K562 (cell line): ENCODE results near the gene PDE6B. TPM values are rescaled to one million over a fixed set of nuclear protein-coding genes. Genes with fewer than 3 reads are reported as not detected.
A peak's percentile ranks its signal among the peaks of the same experiment; 100 is the strongest.

Experiments
- BRD9 ChIP-seq: fragments of 450-650 bp; IDR thresholded peaks from 2 replicates; pipeline ENCODE4 v1.6.1; 2018; ENCODE audit warnings: low read depth; ENCODE audit not compliant: partially characterized antibody
- CBX1 ChIP-seq: sonication (generic); IDR thresholded peaks from 2 replicates; pipeline ENCODE4 v1.6.1; 2016; ENCODE audit warnings: antibody characterized with exemption, low read depth, mild to moderate bottlenecking
- CC2D1A ChIP-seq: fragments of 450-650 bp; IDR thresholded peaks from 2 replicates; pipeline ENCODE4 v1.6.1; 2017; ENCODE audit warnings: mild to moderate bottlenecking
- DPF2 ChIP-seq: fragments of 450-650 bp; IDR thresholded peaks from 2 replicates; pipeline ENCODE4 v1.6.1; 2016
- GATAD2A ChIP-seq: fragments of 450-650 bp; IDR thresholded peaks from 2 replicates; pipeline ENCODE4 v1.6.1; 2017
- HLTF ChIP-seq: fragments of 450-650 bp; IDR thresholded peaks from 2 replicates; pipeline ENCODE4 v1.6.1; 2016
- KHSRP ChIP-seq: fragments of 450-650 bp; IDR thresholded peaks from 2 replicates; pipeline ENCODE4 v1.6.1; 2017
- MCM2 ChIP-seq: fragments of 450-650 bp; IDR thresholded peaks from 2 replicates; pipeline ENCODE4 v1.6.1; 2017; ENCODE audit warnings: low read depth, mild to moderate bottlenecking
- MED1 ChIP-seq: sonication (generic); formaldehyde crosslinking; IDR thresholded peaks from 2 replicates; pipeline ENCODE4 v1.8.1; 2023; ENCODE audit warnings: missing genetic modification reagents, borderline replicate concordance
- MTA1 ChIP-seq: fragments of 450-650 bp; IDR thresholded peaks from 2 replicates; pipeline ENCODE4 v1.6.1; 2017; ENCODE audit warnings: borderline replicate concordance
- NR2C2 ChIP-seq, 2 experiments: fragments of 200-800 bp in 1 of 2; sonication (Bioruptor generic) in 1 of 2; sonication (generic) in 1 of 2; formaldehyde crosslinking in 1 of 2; IDR thresholded peaks; 2 replicates each; pipeline versions ENCODE4 v1.6.1 to v1.8.0; 2016 to 2022; ENCODE audit warnings: mild to moderate bottlenecking in 1 of 2, missing compliant biosample characterization in 1 of 2, missing genetic modification characterization in 1 of 2, missing genetic modification reagents in 1 of 2
- POLR2B ChIP-seq: fragments of 450-650 bp; IDR thresholded peaks from 2 replicates; pipeline ENCODE4 v1.6.1; 2018; ENCODE audit warnings: low read depth; ENCODE audit not compliant: partially characterized antibody
- RHOXF2B ChIP-seq: fragments of 250-450 bp; sonication (Bioruptor Pico); conservative IDR thresholded peaks from 2 replicates; pipeline ENCODE4 v1.5.1; 2021
- TAF1 ChIP-seq: IDR thresholded peaks from 2 replicates; pipeline ENCODE4 v1.6.1; 2011; ENCODE audit warnings: mild to moderate bottlenecking, low read length, moderate library complexity; ENCODE audit not compliant: insufficient read depth, control insufficient read depth, severe bottlenecking; ENCODE audit errors: extremely low read depth
- TCF7 ChIP-seq: sonication (generic); IDR thresholded peaks from 2 replicates; pipeline ENCODE4 v1.6.1; 2016; ENCODE audit warnings: antibody characterized with exemption, borderline replicate concordance
- TEAD2 ChIP-seq: fragments of 450-650 bp; IDR thresholded peaks from 2 replicates; pipeline ENCODE4 v1.6.1; 2016; ENCODE audit warnings: missing genetic modification characterization, control low read depth, missing compliant biosample characterization
- TRIM24 ChIP-seq, 2 experiments: fragments of 450-650 bp; IDR thresholded peaks; 2 replicates each; pipeline ENCODE4 v1.6.1; 2016
- ZNF232 ChIP-seq: sonication (generic); formaldehyde crosslinking; IDR thresholded peaks from 2 replicates; pipeline ENCODE4 v1.8.0; 2022; ENCODE audit warnings: mild to moderate bottlenecking, missing genetic modification reagents
- polyA plus RNA-seq, 8 experiments: library from polyadenylated mRNA; depleted of rRNA in 4 of 8; stranded (reverse) in 5 of 8; unstranded in 3 of 8; fragments of >200 nt; fragmentation: Nextera tagmentation in 2 of 8; fragmentation: Illumina TruSeq in 1 of 8; extraction: Ambion mirVana in 2 of 8; extraction: Trizol in 1 of 8; gene quantifications; 2 replicates each; pipeline versions ENCODE4 v1.2.1 to v1.2.3, GENCODE V29; 2011 to 2014; ENCODE audit warnings: inconsistent platforms in 1 of 8, missing spikeins in 1 of 8
- total RNA-seq, 7 experiments: library from RNA; depleted of rRNA in 6 of 7; stranded (reverse); fragments of >200 nt in 6 of 7; fragmentation: Illumina TruSeq in 2 of 7; extraction: Trizol in 2 of 7; gene quantifications; 2 replicates each; pipeline versions ENCODE4 v1.2.1 to v1.2.3, GENCODE V29; 2011 to 2021; ENCODE audit warnings: low replicate concordance in 1 of 7
- TF ChIP-seq, protein P1 (sequence below): sonication (generic); formaldehyde crosslinking; IDR thresholded peaks from 2 replicates; pipeline ENCODE4 v1.8.1; 2023; ENCODE audit warnings: mild to moderate bottlenecking, missing genetic modification reagents
- TF ChIP-seq, protein P2 (sequence below): fragments of 250-450 bp; sonication (Bioruptor Pico); IDR thresholded peaks from 2 replicates; pipeline ENCODE4 v1.8.0; 2022; ENCODE audit warnings: inconsistent platforms
- TF ChIP-seq, protein P3 (sequence below), 2 experiments: IDR thresholded peaks; 2 replicates each; pipeline ENCODE4 v1.6.1; 2011; ENCODE audit warnings: borderline replicate concordance in 1 of 2, control low read depth in 1 of 2, low read depth in 1 of 2, low read length in 1 of 2, mild to moderate bottlenecking in 1 of 2, mixed read lengths in 1 of 2, moderate library complexity in 1 of 2; ENCODE audit not compliant: insufficient read depth in 1 of 2, insufficient read length in 1 of 2, poor library complexity in 1 of 2, severe bottlenecking in 1 of 2; ENCODE audit errors: extremely low read depth in 1 of 2
- TF ChIP-seq, protein P4 (sequence below): sonication (generic); formaldehyde crosslinking; IDR thresholded peaks from 2 replicates; pipeline ENCODE4 v1.5.0; 2020; ENCODE audit warnings: missing genetic modification reagents

Gene PDE6B
- total and polyA plus RNA-seq, 9 of the 15 experiments (the other 6 are each of a cell fraction or from before 2014, with no cell fraction given): 0.04 TPM; not detected in 8

DNA sequence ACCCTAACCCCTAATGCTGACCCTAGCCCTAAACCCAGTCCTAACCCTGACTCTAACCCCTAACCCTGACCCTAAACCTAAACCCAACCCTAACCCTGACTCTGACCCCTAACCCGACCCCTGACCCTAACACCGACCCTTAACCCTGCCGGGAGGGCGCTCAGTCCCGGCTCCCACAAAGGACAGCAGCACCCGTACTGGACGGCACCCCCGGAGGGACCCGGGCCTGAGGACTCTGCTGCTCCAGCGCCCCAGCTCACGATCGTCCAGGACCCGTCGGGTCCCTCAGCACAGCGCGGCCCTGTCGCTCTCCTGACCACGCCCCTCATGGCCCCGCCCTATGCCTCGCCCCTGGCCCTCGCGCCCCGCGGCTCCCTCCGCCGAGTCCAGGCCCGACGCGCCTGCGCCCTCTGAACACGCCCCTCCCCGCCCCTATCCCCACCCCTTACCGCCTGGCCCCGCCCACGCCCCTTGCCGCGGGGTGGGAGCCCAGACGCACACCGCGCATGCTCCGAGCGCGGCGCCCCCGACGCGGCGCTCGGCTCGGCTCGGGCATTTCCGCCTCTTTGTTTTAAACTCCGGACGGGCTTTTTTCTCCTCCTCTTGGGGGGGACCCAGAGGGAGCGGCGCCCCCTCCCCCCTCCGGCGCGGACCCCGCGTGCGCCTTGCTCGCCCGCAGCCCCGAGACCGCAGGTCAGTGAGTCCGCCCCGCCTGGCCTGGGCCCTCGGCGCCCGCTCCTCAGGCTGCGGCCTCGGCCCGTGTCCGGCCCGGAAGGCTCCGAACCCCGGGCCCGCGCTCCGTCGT, 80.1 kb downstream of the PDE6B start, which contains the start of gene PCGF3 (continued):
- TF ChIP-seq POLR2B: peak; percentile 53
- peak; percentile 89; the same call in 1 of the 2 replicates for TF ChIP-seq HLTF
- TF ChIP-seq, protein P1, sequence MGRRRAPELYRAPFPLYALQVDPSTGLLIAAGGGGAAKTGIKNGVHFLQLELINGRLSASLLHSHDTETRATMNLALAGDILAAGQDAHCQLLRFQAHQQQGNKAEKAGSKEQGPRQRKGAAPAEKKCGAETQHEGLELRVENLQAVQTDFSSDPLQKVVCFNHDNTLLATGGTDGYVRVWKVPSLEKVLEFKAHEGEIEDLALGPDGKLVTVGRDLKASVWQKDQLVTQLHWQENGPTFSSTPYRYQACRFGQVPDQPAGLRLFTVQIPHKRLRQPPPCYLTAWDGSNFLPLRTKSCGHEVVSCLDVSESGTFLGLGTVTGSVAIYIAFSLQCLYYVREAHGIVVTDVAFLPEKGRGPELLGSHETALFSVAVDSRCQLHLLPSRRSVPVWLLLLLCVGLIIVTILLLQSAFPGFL: no peak
- TF ChIP-seq TCF7: no peak
- TF ChIP-seq, protein P2, sequence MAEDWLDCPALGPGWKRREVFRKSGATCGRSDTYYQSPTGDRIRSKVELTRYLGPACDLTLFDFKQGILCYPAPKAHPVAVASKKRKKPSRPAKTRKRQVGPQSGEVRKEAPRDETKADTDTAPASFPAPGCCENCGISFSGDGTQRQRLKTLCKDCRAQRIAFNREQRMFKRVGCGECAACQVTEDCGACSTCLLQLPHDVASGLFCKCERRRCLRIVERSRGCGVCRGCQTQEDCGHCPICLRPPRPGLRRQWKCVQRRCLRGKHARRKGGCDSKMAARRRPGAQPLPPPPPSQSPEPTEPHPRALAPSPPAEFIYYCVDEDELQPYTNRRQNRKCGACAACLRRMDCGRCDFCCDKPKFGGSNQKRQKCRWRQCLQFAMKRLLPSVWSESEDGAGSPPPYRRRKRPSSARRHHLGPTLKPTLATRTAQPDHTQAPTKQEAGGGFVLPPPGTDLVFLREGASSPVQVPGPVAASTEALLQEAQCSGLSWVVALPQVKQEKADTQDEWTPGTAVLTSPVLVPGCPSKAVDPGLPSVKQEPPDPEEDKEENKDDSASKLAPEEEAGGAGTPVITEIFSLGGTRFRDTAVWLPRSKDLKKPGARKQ (CRISPR knock-in tag): no peak
- no peak for TF ChIP-seq MCM2
- 0 out of 2 replicates have a peak, but pooled peaks have one; percentile 24 for TF ChIP-seq MTA1
- no peak for TF ChIP-seq BRD9
- no peak for TF ChIP-seq MED1
- TF ChIP-seq KHSRP: no peak
- TF ChIP-seq DPF2: peak; percentile 54; the same call in 1 of the 2 replicates
- no peak for TF ChIP-seq TEAD2 (tag)
- 0 out of 2 replicates have a peak, but pooled peaks have one; percentile 51 for TF ChIP-seq NR2C2 (CRISPR knock-in tag; IDR thresholded peaks at IDR 0.05)
- TF ChIP-seq NR2C2 (tag; IDR thresholded peaks at IDR 0.05): peak; percentile 98
- peak; percentile 75; the same call in 1 of the 2 replicates for TF ChIP-seq GATAD2A
- TF ChIP-seq TRIM24 (IDR thresholded peaks at IDR 0.05): peak; percentile 60 to 61
- no peak for TF ChIP-seq CBX1
- no peak for TF ChIP-seq RHOXF2B (CRISPR knock-in tag)
- TF ChIP-seq TAF1: peak; percentile 45
- TF ChIP-seq, protein P3, sequence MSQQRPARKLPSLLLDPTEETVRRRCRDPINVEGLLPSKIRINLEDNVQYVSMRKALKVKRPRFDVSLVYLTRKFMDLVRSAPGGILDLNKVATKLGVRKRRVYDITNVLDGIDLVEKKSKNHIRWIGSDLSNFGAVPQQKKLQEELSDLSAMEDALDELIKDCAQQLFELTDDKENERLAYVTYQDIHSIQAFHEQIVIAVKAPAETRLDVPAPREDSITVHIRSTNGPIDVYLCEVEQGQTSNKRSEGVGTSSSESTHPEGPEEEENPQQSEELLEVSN (IDR thresholded peaks at IDR 0.05; ENCODE audit: borderline replicate concordance in 1 of 2, extremely low read depth in 1 of 2, insufficient read depth in 1 of 2, insufficient read length in 1 of 2, low read depth in 1 of 2, low read length in 1 of 2, poor library complexity in 1 of 2, severe bottlenecking in 1 of 2): peak in 1 of 2 experiments; percentile 78
- TF ChIP-seq ZNF232 (CRISPR knock-in tag): no peak
- TF ChIP-seq CC2D1A: peak; percentile 9; the same call in 1 of the 2 replicates
- TF ChIP-seq, protein P4, sequence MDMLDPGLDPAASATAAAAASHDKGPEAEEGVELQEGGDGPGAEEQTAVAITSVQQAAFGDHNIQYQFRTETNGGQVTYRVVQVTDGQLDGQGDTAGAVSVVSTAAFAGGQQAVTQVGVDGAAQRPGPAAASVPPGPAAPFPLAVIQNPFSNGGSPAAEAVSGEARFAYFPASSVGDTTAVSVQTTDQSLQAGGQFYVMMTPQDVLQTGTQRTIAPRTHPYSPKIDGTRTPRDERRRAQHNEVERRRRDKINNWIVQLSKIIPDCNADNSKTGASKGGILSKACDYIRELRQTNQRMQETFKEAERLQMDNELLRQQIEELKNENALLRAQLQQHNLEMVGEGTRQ (CRISPR knock-in tag): no peak
